ENCODE results near the gene HPS1.

DNA sequence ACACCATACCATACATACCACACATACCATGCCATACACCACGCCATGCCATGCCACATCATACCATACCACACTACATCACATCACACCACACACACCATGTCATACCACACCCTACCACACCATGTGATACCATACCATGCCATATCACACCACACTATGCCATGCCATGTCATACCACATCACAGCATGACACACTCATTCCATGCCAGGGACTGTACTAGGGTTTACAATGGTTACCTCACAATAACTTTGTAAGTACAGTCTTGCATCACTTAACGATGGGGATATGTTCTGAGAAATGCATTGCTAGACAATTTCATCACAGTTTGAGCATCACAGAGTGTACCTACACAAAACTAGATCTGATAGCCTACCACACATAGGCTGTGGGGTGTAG is 46.3 kb downstream of the HPS1 start:
- TF ChIP-seq, protein P1, sequence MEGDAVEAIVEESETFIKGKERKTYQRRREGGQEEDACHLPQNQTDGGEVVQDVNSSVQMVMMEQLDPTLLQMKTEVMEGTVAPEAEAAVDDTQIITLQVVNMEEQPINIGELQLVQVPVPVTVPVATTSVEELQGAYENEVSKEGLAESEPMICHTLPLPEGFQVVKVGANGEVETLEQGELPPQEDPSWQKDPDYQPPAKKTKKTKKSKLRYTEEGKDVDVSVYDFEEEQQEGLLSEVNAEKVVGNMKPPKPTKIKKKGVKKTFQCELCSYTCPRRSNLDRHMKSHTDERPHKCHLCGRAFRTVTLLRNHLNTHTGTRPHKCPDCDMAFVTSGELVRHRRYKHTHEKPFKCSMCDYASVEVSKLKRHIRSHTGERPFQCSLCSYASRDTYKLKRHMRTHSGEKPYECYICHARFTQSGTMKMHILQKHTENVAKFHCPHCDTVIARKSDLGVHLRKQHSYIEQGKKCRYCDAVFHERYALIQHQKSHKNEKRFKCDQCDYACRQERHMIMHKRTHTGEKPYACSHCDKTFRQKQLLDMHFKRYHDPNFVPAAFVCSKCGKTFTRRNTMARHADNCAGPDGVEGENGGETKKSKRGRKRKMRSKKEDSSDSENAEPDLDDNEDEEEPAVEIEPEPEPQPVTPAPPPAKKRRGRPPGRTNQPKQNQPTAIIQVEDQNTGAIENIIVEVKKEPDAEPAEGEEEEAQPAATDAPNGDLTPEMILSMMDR (conservative IDR thresholded peaks at IDR 0.05; ENCODE audit: low read depth, low read length): no peak
- TF ChIP-seq BHLHE40 (IDR thresholded peaks at IDR 0.05; ENCODE audit: low read depth, low read length): no peak
- TF ChIP-seq POLR2A (IDR thresholded peaks at IDR 0.05; ENCODE audit: low read depth, low read length): no peak
- TF ChIP-seq, protein P2, sequence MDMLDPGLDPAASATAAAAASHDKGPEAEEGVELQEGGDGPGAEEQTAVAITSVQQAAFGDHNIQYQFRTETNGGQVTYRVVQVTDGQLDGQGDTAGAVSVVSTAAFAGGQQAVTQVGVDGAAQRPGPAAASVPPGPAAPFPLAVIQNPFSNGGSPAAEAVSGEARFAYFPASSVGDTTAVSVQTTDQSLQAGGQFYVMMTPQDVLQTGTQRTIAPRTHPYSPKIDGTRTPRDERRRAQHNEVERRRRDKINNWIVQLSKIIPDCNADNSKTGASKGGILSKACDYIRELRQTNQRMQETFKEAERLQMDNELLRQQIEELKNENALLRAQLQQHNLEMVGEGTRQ (IDR thresholded peaks at IDR 0.05; ENCODE audit: low read depth, low read length): no peak
- TF ChIP-seq MXI1 (IDR thresholded peaks at IDR 0.05; ENCODE audit: borderline replicate concordance, low read depth, low read length): no peak
- no peak for TF ChIP-seq RFX5 (IDR thresholded peaks at IDR 0.05; ENCODE audit: low read depth, low read length)
- no peak for TF ChIP-seq ELK1 (IDR thresholded peaks at IDR 0.05; ENCODE audit: borderline replicate concordance, low read depth, low read length)
- TF ChIP-seq NFE2L2 (IDR thresholded peaks at IDR 0.05; ENCODE audit: low read depth, low read length): no peak
- TF ChIP-seq MAFK (IDR thresholded peaks at IDR 0.05; ENCODE audit: low read depth, low read length): no peak
- no peak for TF ChIP-seq SMC3 (IDR thresholded peaks at IDR 0.05; ENCODE audit: low read depth, low read length)
- TF ChIP-seq CEBPB (IDR thresholded peaks at IDR 0.05; ENCODE audit: low read depth, low read length): peak; percentile 63
- TF ChIP-seq RAD21 (IDR thresholded peaks at IDR 0.05; ENCODE audit: low read length): no peak
- no peak for TF ChIP-seq RCOR1 (IDR thresholded peaks at IDR 0.05; ENCODE audit: insufficient replicate concordance, low read length)
- no peak for TF ChIP-seq FOS (IDR thresholded peaks at IDR 0.05; ENCODE audit: low read depth, low read length)

Measured in IMR-90 (cell line).